ENCODE data around the gene CYSLTR1. TPM values are rescaled to one million over a fixed set of nuclear protein-coding genes. Genes with fewer than 3 reads are reported as not detected.
"Not testable (repeated sequence)": the region's sequence is repeated elsewhere in the genome, so short reads cannot be mapped to it uniquely, and the experiment has no call there.

Gene CYSLTR1
- polyA plus RNA-seq, 1 experiment = not detected

GRCh38 chrX:78283511-78283910, 43.9 kb downstream of the CYSLTR1 start:
- Histone ChIP-seq H3K27me3 (ENCODE audit: control insufficient read depth, insufficient read depth, low read length) (no peaks in the 10 kb centered on the region), H3K9me3 (ENCODE audit: control insufficient read depth, insufficient read depth, low read length) (no peaks in the 10 kb centered on the region), H3K4me3 (ENCODE audit: low read depth, low read length) (no peak overlapping the region), H3K27ac (ENCODE audit: low read depth, low read length) (no peak overlapping the region)
- ChIA-PET CTCF (no interaction called here), POLR2A (no interaction called here)
- no peak for TF ChIP-seq CTCF (IDR thresholded peaks at IDR 0.05; ENCODE audit: low read depth, low read length)
- no peak for DNase-seq (ENCODE audit: low read depth, low spot score)

GRCh38 chrX:78237127-78237526, 90.3 kb downstream of the CYSLTR1 start:
- ChIA-PET CTCF (no interaction called here), POLR2A (no interaction called here)
- no peaks in the 10 kb centered on the region for H3K27me3 ChIP-seq (ENCODE audit: control insufficient read depth, insufficient read depth, low read length)
- DNase-seq (ENCODE audit: low read depth, low spot score) = no peak
- H3K4me3 ChIP-seq (ENCODE audit: low read depth, low read length) = no peak overlapping the region
- H3K9me3 ChIP-seq (ENCODE audit: control insufficient read depth, insufficient read depth, low read length) = 0 out of 2 replicates have a peak, but pooled peaks cover 2% of the 10 kb centered on the region
- no peak overlapping the region for H3K27ac ChIP-seq (ENCODE audit: low read depth, low read length)
- no peak for TF ChIP-seq CTCF (IDR thresholded peaks at IDR 0.05; ENCODE audit: low read depth, low read length)

GRCh38 chrX:78226047-78226446, 101.4 kb downstream of the CYSLTR1 start:
- POLR2A ChIA-PET; H3K27me3 ChIP-seq (ENCODE audit: control insufficient read depth, insufficient read depth, low read length); DNase-seq (ENCODE audit: low read depth, low spot score); H3K27ac ChIP-seq (ENCODE audit: low read depth, low read length); CTCF ChIA-PET; H3K4me3 ChIP-seq (ENCODE audit: low read depth, low read length); H3K9me3 ChIP-seq (ENCODE audit: control insufficient read depth, insufficient read depth, low read length): not testable (repeated sequence)

Other genes with a start within 250 kb of the CYSLTR1 start
- 394 and 442 TPM in 2 replicates for gene PGK1, start 223.4 kb downstream of the CYSLTR1 start, polyA plus RNA-seq (2011; rRNA removed)
- 33.2 and 42.5 TPM in 2 replicates for gene TAF9B, start 188.0 kb downstream of the CYSLTR1 start, polyA plus RNA-seq (2011; rRNA removed)

All from AG04450 (cell line).